HG03469 (cell line): ENCODE data around the gene ANKRD55.
"Not testable (repeated sequence)": the region's sequence is repeated elsewhere in the genome, so short reads cannot be mapped to it uniquely, and the experiment has no call there.

Source experiments
- ATAC-seq: cut with Tn5 transposase; IDR thresholded peaks from one replicate; pipeline ENCODE4 v1.9.1; 2021; ENCODE audit warnings: mild to moderate bottlenecking, moderate library complexity, moderate number of reproducible peaks; ENCODE audit not compliant: unreplicated experiment

Gene ANKRD55

GRCh38 chr5:56170557-56170956 lies 62.6 kb downstream of the ANKRD55 start:
- no peak for ATAC-seq

GRCh38 chr5:56169949-56170348 lies 63.2 kb downstream of the ANKRD55 start:
- ATAC-seq, result no peak

GRCh38 chr5:56169281-56169680 lies 63.8 kb downstream of the ANKRD55 start:
- no peak for ATAC-seq

GRCh38 chr5:56168066-56168478 lies 65.1 kb downstream of the ANKRD55 start:
- ATAC-seq, result no peak

- no peak for ATAC-seq
Measured at GRCh38 chr5:56167519-56167918, 65.6 kb downstream of the ANKRD55 start.

- no peak for ATAC-seq
Measured at GRCh38 chr5:56166671-56167385, 66.3 kb downstream of the ANKRD55 start.

GRCh38 chr5:56164376-56164775 lies 68.8 kb downstream of the ANKRD55 start:
- no peak for ATAC-seq

GRCh38 chr5:56161927-56162326 lies 71.2 kb downstream of the ANKRD55 start:
- ATAC-seq, result no peak

- no peak for ATAC-seq
Measured at GRCh38 chr5:56161439-56161823, 71.7 kb downstream of the ANKRD55 start.

GRCh38 chr5:56160723-56161438 lies 72.2 kb downstream of the ANKRD55 start:
- no peak for ATAC-seq

GRCh38 chr5:56159521-56159947 lies 73.6 kb downstream of the ANKRD55 start:
- no peak for ATAC-seq

GRCh38 chr5:56158331-56158960 lies 74.7 kb downstream of the ANKRD55 start:
- no peak for ATAC-seq

- ATAC-seq, result not testable (repeated sequence)
Measured at GRCh38 chr5:56157191-56157621, 75.9 kb downstream of the ANKRD55 start.

- ATAC-seq, result peak; percentile 33
Measured at GRCh38 chr5:56156585-56157190, 76.4 kb downstream of the ANKRD55 start.

- no peak for ATAC-seq
Measured at GRCh38 chr5:56155992-56156584, 77.0 kb downstream of the ANKRD55 start.

- no peak for ATAC-seq
Measured at GRCh38 chr5:56154732-56155484, 78.2 kb downstream of the ANKRD55 start.

- no peak for ATAC-seq
Measured at GRCh38 chr5:56152437-56152836, 80.7 kb downstream of the ANKRD55 start.

GRCh38 chr5:56150756-56151155 lies 82.4 kb downstream of the ANKRD55 start:
- not testable (repeated sequence) for ATAC-seq

GRCh38 chr5:56148453-56148971 lies 84.6 kb downstream of the ANKRD55 start:
- peak; percentile 81 for ATAC-seq

GRCh38 chr5:56147659-56148230 lies 85.4 kb downstream of the ANKRD55 start:
- ATAC-seq, result no peak
